Measurements from ENCODE around the gene PDLIM5.

DNA sequence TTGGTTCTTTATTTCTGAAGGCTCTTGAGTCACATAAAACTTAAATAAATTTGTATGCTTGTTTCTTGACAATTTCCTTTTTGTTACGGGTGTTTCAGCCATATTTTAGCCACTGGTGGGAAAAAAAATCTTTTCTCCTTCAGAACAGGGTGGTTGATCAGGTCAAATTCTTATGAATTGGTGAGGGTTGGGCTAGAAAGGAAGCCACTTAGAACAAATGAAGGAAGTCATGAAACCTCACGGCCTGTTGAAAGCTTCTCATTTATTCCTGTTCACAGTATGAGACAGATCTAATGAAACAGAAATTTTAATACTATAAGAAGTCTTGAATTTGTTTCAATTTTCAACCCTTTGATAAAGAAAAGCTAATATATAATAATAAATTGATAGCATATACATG, 12.1 kb upstream of the PDLIM5 start:
- no peak for TF ChIP-seq FOXK2 (IDR thresholded peaks at IDR 0.05)
- TF ChIP-seq, protein P1, sequence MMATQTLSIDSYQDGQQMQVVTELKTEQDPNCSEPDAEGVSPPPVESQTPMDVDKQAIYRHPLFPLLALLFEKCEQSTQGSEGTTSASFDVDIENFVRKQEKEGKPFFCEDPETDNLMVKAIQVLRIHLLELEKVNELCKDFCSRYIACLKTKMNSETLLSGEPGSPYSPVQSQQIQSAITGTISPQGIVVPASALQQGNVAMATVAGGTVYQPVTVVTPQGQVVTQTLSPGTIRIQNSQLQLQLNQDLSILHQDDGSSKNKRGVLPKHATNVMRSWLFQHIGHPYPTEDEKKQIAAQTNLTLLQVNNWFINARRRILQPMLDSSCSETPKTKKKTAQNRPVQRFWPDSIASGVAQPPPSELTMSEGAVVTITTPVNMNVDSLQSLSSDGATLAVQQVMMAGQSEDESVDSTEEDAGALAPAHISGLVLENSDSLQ (IDR thresholded peaks at IDR 0.05): no peak
- no peak for TF ChIP-seq ELF4 (IDR thresholded peaks at IDR 0.05)
- TF ChIP-seq FOXA1 (IDR thresholded peaks at IDR 0.05): no peak
- no peak for TF ChIP-seq SP1 (IDR thresholded peaks at IDR 0.05)
- no peak for TF ChIP-seq ARNT (IDR thresholded peaks at IDR 0.05)
- TF ChIP-seq BHLHE40 (IDR thresholded peaks at IDR 0.05; ENCODE audit: borderline replicate concordance): no peak
- no peak for TF ChIP-seq FOXM1 (IDR thresholded peaks at IDR 0.05; ENCODE audit: borderline replicate concordance)
- no peak for TF ChIP-seq TARDBP (IDR thresholded peaks at IDR 0.05)
- TF ChIP-seq ZNF384 (IDR thresholded peaks at IDR 0.05): no peak
- TF ChIP-seq NFRKB (IDR thresholded peaks at IDR 0.05): no peak
- no peak for TF ChIP-seq LEF1 (IDR thresholded peaks at IDR 0.05; ENCODE audit: borderline replicate concordance)
- no peak for TF ChIP-seq HDGF (IDR thresholded peaks at IDR 0.05; ENCODE audit: borderline replicate concordance)
